ENCODE measurements around the gene PRR7. TPM values are rescaled to one million over a fixed set of nuclear protein-coding genes. Genes with fewer than 3 reads are reported as not detected.

PRR7 gene
- total and polyA plus RNA-seq, 2 of the 13 experiments (the other 11 are each of a cell fraction or from before 2014, with no cell fraction given), result 4.8 to 5.0 TPM

DNA sequence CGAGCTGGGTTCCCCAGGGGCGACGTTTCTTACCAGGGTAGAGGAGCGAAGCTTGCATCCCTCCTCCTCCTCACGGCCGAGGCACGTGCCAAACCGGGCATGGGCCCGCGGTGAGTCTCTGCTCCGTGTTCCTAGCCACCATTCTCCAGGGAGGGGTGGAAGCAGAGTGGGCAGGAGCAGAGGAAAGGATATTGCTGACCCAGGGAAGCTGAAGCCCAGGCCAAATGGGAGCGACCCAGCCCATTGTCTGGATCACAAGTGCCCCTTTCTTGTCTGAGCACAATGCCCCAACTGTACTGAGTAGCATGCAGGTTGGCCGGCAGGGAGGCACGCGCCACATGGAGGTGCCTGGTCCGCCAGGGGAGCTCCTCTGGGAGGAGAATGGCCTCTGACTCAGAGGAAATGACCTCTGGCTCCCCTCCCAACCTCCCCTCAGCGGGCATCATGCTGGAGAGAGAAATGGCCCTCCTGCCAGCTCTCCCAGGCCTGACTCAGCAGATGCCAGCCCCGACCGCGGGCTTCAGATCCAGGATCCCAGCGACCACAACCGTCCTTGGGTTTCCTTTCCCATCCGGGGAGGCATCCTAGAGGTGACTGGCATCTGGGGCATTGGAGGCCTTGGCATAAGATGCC, 1.1 kb downstream of the PRR7 start (continued):
- TF ChIP-seq, protein P1, sequence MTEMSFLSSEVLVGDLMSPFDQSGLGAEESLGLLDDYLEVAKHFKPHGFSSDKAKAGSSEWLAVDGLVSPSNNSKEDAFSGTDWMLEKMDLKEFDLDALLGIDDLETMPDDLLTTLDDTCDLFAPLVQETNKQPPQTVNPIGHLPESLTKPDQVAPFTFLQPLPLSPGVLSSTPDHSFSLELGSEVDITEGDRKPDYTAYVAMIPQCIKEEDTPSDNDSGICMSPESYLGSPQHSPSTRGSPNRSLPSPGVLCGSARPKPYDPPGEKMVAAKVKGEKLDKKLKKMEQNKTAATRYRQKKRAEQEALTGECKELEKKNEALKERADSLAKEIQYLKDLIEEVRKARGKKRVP (CRISPR knock-in tag; IDR thresholded peaks at IDR 0.05), result 0 out of 4 replicates have a peak, but pooled peaks of 1 of the 2 experiments have one; percentile 3
- TF ChIP-seq NR2F1 (CRISPR knock-in tag; IDR thresholded peaks at IDR 0.05) (peak; percentile 65 to 86; a peak in 3 of 4 replicates), ZNF724P (CRISPR knock-in tag; IDR thresholded peaks at IDR 0.05; ENCODE audit: borderline replicate concordance) (no peak), ZNF790 (CRISPR knock-in tag; IDR thresholded peaks at IDR 0.05; ENCODE audit: borderline replicate concordance) (no peak), RCOR2 (CRISPR knock-in tag; IDR thresholded peaks at IDR 0.05) (0 out of 2 replicates have a peak, but pooled peaks have one; percentile 15), ZNF614 (CRISPR knock-in tag; IDR thresholded peaks at IDR 0.05; ENCODE audit: borderline replicate concordance) (peak; percentile 45; the same call in 1 of the 2 replicates), TAF15 (IDR thresholded peaks at IDR 0.05; ENCODE audit: low read depth, low read length, poor library complexity, severe bottlenecking) (no peak), PCBP1 (IDR thresholded peaks at IDR 0.05; ENCODE audit: borderline replicate concordance, low read depth, low read length) (no peak), ZBTB7B (CRISPR knock-in tag; IDR thresholded peaks at IDR 0.05) (0 out of 2 replicates have a peak, but pooled peaks have one; percentile 42), ZNF382 (CRISPR knock-in tag; IDR thresholded peaks at IDR 0.05; ENCODE audit: borderline replicate concordance) (no peak), CREB1 (IDR thresholded peaks at IDR 0.05) (no peak), CREB1 (CRISPR knock-in tag; IDR thresholded peaks at IDR 0.05) (no peak)
- TF ChIP-seq, protein P2, sequence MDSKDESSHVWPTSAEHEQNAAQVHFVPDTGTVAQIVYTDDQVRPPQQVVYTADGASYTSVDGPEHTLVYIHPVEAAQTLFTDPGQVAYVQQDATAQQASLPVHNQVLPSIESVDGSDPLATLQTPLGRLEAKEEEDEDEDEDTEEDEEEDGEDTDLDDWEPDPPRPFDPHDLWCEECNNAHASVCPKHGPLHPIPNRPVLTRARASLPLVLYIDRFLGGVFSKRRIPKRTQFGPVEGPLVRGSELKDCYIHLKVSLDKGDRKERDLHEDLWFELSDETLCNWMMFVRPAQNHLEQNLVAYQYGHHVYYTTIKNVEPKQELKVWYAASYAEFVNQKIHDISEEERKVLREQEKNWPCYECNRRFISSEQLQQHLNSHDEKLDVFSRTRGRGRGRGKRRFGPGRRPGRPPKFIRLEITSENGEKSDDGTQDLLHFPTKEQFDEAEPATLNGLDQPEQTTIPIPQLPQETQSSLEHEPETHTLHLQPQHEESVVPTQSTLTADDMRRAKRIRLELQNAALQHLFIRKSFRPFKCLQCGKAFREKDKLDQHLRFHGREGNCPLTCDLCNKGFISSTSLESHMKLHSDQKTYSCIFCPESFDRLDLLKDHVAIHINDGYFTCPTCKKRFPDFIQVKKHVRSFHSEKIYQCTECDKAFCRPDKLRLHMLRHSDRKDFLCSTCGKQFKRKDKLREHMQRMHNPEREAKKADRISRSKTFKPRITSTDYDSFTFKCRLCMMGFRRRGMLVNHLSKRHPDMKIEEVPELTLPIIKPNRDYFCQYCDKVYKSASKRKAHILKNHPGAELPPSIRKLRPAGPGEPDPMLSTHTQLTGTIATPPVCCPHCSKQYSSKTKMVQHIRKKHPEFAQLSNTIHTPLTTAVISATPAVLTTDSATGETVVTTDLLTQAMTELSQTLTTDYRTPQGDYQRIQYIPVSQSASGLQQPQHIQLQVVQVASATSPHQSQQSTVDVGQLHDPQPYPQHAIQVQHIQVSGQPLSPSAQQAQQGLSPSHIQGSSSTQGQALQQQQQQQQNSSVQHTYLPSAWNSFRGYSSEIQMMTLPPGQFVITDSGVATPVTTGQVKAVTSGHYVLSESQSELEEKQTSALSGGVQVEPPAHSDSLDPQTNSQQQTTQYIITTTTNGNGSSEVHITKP (CRISPR knock-in tag; IDR thresholded peaks at IDR 0.05; ENCODE audit: low read depth), result peak; percentile 57; the same call in 1 of the 2 replicates
- TF ChIP-seq, protein P3, sequence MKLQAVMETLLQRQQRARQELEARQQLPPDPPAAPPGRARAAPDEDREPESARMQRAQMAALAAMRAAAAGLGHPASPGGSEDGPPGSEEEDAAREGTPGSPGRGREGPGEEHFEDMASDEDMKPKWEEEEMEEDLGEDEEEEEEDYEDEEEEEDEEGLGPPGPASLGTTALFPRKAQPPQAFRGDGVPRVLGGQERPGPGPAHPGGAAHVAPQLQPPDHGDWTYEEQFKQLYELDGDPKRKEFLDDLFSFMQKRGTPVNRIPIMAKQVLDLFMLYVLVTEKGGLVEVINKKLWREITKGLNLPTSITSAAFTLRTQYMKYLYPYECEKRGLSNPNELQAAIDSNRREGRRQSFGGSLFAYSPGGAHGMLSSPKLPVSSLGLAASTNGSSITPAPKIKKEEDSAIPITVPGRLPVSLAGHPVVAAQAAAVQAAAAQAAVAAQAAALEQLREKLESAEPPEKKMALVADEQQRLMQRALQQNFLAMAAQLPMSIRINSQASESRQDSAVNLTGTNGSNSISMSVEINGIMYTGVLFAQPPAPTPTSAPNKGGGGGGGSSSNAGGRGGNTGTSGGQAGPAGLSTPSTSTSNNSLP (IDR thresholded peaks at IDR 0.05; ENCODE audit: low read depth, low read length), result no peak
- TF ChIP-seq, protein P4, sequence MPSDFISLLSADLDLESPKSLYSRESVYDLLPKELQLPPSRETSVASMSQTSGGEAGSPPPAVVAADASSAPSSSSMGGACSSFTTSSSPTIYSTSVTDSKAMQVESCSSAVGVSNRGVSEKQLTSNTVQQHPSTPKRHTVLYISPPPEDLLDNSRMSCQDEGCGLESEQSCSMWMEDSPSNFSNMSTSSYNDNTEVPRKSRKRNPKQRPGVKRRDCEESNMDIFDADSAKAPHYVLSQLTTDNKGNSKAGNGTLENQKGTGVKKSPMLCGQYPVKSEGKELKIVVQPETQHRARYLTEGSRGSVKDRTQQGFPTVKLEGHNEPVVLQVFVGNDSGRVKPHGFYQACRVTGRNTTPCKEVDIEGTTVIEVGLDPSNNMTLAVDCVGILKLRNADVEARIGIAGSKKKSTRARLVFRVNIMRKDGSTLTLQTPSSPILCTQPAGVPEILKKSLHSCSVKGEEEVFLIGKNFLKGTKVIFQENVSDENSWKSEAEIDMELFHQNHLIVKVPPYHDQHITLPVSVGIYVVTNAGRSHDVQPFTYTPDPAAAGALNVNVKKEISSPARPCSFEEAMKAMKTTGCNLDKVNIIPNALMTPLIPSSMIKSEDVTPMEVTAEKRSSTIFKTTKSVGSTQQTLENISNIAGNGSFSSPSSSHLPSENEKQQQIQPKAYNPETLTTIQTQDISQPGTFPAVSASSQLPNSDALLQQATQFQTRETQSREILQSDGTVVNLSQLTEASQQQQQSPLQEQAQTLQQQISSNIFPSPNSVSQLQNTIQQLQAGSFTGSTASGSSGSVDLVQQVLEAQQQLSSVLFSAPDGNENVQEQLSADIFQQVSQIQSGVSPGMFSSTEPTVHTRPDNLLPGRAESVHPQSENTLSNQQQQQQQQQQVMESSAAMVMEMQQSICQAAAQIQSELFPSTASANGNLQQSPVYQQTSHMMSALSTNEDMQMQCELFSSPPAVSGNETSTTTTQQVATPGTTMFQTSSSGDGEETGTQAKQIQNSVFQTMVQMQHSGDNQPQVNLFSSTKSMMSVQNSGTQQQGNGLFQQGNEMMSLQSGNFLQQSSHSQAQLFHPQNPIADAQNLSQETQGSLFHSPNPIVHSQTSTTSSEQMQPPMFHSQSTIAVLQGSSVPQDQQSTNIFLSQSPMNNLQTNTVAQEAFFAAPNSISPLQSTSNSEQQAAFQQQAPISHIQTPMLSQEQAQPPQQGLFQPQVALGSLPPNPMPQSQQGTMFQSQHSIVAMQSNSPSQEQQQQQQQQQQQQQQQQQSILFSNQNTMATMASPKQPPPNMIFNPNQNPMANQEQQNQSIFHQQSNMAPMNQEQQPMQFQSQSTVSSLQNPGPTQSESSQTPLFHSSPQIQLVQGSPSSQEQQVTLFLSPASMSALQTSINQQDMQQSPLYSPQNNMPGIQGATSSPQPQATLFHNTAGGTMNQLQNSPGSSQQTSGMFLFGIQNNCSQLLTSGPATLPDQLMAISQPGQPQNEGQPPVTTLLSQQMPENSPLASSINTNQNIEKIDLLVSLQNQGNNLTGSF (CRISPR knock-in tag; IDR thresholded peaks at IDR 0.05), result no peak

Data from HepG2 (cell line).